SK-N-MC (cell line): Measurements from ENCODE around the gene CDH23.

Experiments
- EZH2 ChIP-seq: fragments of 200-600 bp; sonication (generic); IDR thresholded peaks from one replicate; pipeline ENCODE4 v1.6.1; 2017; ENCODE audit warnings: antibody characterized with exemption
- FOXP2 ChIP-seq: optimal IDR thresholded peaks from 2 replicates; pipeline ENCODE3; 2011; ENCODE audit warnings: mild to moderate bottlenecking, moderate library complexity; ENCODE audit not compliant: insufficient read depth; ENCODE audit errors: extremely low read length, control extremely low read depth
- POLR2AphosphoS5 ChIP-seq: IDR thresholded peaks from 2 replicates; pipeline ENCODE4 v1.6.1; 2012; ENCODE audit warnings: mild to moderate bottlenecking, low read depth, low read length, borderline replicate concordance

DNA sequence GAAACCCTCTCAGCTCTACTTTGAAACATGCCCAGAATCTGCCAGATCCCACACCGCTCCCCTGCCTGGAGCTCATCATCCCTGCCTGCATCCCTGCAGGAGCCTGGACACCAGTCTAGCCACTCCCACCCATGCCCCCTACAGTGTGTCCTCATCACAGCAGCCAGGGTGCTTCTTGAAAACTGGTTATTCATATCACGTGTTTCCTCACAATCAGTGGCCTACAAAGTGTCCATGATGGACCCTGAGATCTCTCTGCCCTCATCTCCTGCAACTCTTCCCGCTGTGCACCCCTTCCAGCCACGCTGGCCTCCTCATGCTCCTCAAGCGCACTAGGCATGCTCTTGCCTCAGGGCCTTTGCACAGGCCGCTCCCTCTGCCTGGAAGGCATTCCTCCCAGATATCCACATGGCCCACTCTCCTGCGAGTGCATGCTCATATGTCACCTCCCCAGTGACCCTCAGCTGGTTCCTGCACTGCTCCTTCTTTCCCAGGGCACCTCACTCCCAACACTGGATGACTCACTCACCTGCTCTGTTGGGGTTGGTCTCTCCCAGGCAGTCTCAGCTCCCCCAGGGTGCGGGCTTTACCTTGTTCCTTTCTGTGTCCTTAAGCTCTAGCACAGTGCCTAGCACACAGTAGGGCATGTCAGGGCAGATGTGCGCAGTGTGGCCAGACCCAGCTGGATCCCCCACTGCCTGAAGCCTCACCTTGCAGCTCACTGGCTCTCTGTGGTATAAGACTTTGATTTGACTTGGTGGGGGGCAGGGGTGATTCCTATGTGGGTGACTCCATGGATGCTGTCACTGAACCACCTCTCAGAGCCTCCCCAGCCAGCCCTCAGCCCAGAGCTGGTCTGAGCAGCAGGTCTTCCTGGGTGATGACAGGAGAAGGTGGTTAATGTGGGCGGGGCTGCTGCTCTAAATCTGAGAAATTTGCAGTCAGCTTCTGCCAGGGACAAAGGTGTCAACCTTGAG is 37.3 kb downstream of the CDH23 start:
- no peak for TF ChIP-seq POLR2AphosphoS5
- TF ChIP-seq EZH2, result no peak
- no peak for TF ChIP-seq FOXP2
